Glutamatergic neuron (in vitro differentiated cells): ENCODE measurements around the gene ZNF280D. TPM values are rescaled to one million over a fixed set of nuclear protein-coding genes. Genes with fewer than 3 reads are reported as not detected.

Source experiments
- DNase-seq: peaks from one replicate; pipeline ENCODE4 v3.0.0; 2022
- H3K27ac Mint-ChIP-seq: one replicate; pipeline ENCODE4 v1.8.0; 2020; ENCODE audit warnings: mild to moderate bottlenecking, mixed read lengths, inconsistent platforms; ENCODE audit not compliant: unreplicated experiment
- H3K27me3 Mint-ChIP-seq: one replicate; pipeline ENCODE4 v1.8.0; 2020; ENCODE audit warnings: mild to moderate bottlenecking, moderate library complexity, mixed read lengths, inconsistent platforms; ENCODE audit not compliant: unreplicated experiment
- H3K36me3 Mint-ChIP-seq: one replicate; pipeline ENCODE4 v1.8.0; 2020; ENCODE audit warnings: mild to moderate bottlenecking, mixed read lengths, inconsistent platforms; ENCODE audit not compliant: unreplicated experiment
- H3K4me1 Mint-ChIP-seq: one replicate; pipeline ENCODE4 v1.8.0; 2020; ENCODE audit warnings: mild to moderate bottlenecking, low read depth, mixed read lengths, inconsistent platforms; ENCODE audit not compliant: unreplicated experiment
- H3K4me3 Mint-ChIP-seq: one replicate; pipeline ENCODE4 v1.8.0; 2020; ENCODE audit warnings: mild to moderate bottlenecking, mixed read lengths, inconsistent platforms; ENCODE audit not compliant: unreplicated experiment
- H3K9me3 Mint-ChIP-seq: one replicate; pipeline ENCODE4 v1.8.0; 2020; ENCODE audit warnings: mild to moderate bottlenecking, moderate library complexity, mixed read lengths, inconsistent platforms; ENCODE audit not compliant: unreplicated experiment
- total RNA-seq: library from RNA; stranded (reverse); fragmentation: NEBNext Ultra II Directional; extraction: Animal tissue kit (Norgen Biotek cat#: 25700); gene quantifications from one replicate; pipeline ENCODE4 v1.2.1, GENCODE V29; 2021; ENCODE audit not compliant: unreplicated experiment
- TF ChIP-seq, protein P1 (sequence below): fragments of 200-600 bp; sonication (generic); IDR thresholded peaks from one replicate; pipeline ENCODE4 v1.5.0; 2021; ENCODE audit not compliant: partially characterized antibody, unreplicated experiment

Gene ZNF280D
- total RNA-seq, 1 donor from 2014 or later = 35.9 TPM

GRCh38 chr15:56778761-56779160 lies 45.5 kb upstream of the ZNF280D start:
- Mint-ChIP-seq H3K36me3 (peaks cover 4% of the 10 kb centered on the region), H3K27me3 (no peaks in the 10 kb centered on the region), H3K27ac (no peak overlapping the region), H3K4me1 (no peaks in the 10 kb centered on the region), H3K4me3 (no peak overlapping the region), H3K9me3 (no peaks in the 10 kb centered on the region)
- DNase-seq = no peak
- TF ChIP-seq, protein P1, sequence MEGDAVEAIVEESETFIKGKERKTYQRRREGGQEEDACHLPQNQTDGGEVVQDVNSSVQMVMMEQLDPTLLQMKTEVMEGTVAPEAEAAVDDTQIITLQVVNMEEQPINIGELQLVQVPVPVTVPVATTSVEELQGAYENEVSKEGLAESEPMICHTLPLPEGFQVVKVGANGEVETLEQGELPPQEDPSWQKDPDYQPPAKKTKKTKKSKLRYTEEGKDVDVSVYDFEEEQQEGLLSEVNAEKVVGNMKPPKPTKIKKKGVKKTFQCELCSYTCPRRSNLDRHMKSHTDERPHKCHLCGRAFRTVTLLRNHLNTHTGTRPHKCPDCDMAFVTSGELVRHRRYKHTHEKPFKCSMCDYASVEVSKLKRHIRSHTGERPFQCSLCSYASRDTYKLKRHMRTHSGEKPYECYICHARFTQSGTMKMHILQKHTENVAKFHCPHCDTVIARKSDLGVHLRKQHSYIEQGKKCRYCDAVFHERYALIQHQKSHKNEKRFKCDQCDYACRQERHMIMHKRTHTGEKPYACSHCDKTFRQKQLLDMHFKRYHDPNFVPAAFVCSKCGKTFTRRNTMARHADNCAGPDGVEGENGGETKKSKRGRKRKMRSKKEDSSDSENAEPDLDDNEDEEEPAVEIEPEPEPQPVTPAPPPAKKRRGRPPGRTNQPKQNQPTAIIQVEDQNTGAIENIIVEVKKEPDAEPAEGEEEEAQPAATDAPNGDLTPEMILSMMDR = no peak

GRCh38 chr15:56776839-56777238 lies 43.5 kb upstream of the ZNF280D start:
- Mint-ChIP-seq H3K36me3 (peaks cover 4% of the 10 kb centered on the region), H3K4me3 (no peak overlapping the region), H3K27ac (no peak overlapping the region), H3K9me3 (no peaks in the 10 kb centered on the region), H3K27me3 (no peaks in the 10 kb centered on the region), H3K4me1 (no peaks in the 10 kb centered on the region)
- TF ChIP-seq, protein P1 = no peak
- no peak for DNase-seq

GRCh38 chr15:56775641-56776040 lies 42.3 kb upstream of the ZNF280D start:
- peaks cover 4% of the 10 kb centered on the region for H3K36me3 Mint-ChIP-seq
- H3K4me1 Mint-ChIP-seq = no peaks in the 10 kb centered on the region
- H3K27me3 Mint-ChIP-seq = peaks cover 2% of the 10 kb centered on the region
- no peaks in the 10 kb centered on the region for H3K9me3 Mint-ChIP-seq
- no peak overlapping the region for H3K4me3 Mint-ChIP-seq
- TF ChIP-seq, protein P1 = no peak
- no peak for DNase-seq
- H3K27ac Mint-ChIP-seq = no peak overlapping the region

DNA sequence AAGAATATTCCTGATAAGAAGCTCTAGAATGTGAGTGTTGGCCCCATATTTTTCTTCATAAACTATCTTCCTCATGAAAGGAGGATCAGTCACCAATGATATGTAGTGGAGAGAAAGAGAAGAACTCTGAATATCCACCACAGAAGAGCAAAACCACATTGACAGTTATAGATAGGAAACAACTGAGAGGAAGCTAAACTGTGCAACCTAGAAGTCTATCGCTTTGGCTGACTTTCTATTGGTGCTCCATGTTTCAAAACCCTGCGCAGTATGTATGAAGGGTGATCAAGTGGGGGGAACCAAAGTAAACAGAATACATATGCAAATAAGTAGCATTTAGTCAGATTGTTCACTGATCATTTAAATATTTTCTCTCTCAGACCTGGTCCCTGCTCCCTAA lies 41.0 kb upstream of the ZNF280D start:
- H3K4me1 Mint-ChIP-seq = no peaks in the 10 kb centered on the region

GRCh38 chr15:56772868-56773639 lies 39.7 kb upstream of the ZNF280D start:
- peaks cover 2% of the 10 kb centered on the region for H3K27me3 Mint-ChIP-seq
- no peaks in the 10 kb centered on the region for H3K9me3 Mint-ChIP-seq
- H3K4me1 Mint-ChIP-seq = no peaks in the 10 kb centered on the region
- TF ChIP-seq, protein P1 = no peak
- H3K27ac Mint-ChIP-seq = no peak overlapping the region
- no peak for DNase-seq
- H3K4me3 Mint-ChIP-seq = no peak overlapping the region
- no peaks in the 10 kb centered on the region for H3K36me3 Mint-ChIP-seq

More for the DNA sequence above, 41.0 kb upstream of the ZNF280D start:
- Mint-ChIP-seq H3K27ac (no peak overlapping the region), H3K9me3 (no peaks in the 10 kb centered on the region), H3K27me3 (peaks cover 2% of the 10 kb centered on the region), H3K36me3 (no peaks in the 10 kb centered on the region), H3K4me3 (no peak overlapping the region)
- TF ChIP-seq, protein P1 = no peak
- no peak for DNase-seq
